ENCODE data around the gene CXCL10.

DNA sequence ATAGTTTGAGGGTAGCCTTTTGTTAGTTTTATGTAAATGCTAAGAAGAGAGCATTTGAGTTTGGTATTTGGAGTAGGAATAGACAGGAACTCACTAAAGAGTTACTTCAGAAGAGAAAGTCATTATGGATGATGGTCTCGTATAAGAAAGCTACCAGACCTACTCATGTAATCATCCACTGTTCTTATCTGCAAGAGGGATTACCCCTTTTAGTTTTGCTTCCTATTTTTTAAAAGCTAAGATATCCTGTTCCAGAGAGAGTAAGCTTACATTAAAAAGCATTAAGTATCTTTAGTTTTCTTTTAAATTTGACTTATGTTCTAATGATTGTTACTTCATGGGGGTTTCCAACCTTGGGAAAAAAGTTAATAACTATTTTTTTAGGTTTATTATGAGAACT, 38.7 kb upstream of the CXCL10 start:
- TF ChIP-seq CTCF (IDR thresholded peaks at IDR 0.05; ENCODE audit: insufficient read depth, low read length) (no peak), GABPA (IDR thresholded peaks at IDR 0.05; ENCODE audit: low read depth) (no peak)
- TF ChIP-seq, protein P1, sequence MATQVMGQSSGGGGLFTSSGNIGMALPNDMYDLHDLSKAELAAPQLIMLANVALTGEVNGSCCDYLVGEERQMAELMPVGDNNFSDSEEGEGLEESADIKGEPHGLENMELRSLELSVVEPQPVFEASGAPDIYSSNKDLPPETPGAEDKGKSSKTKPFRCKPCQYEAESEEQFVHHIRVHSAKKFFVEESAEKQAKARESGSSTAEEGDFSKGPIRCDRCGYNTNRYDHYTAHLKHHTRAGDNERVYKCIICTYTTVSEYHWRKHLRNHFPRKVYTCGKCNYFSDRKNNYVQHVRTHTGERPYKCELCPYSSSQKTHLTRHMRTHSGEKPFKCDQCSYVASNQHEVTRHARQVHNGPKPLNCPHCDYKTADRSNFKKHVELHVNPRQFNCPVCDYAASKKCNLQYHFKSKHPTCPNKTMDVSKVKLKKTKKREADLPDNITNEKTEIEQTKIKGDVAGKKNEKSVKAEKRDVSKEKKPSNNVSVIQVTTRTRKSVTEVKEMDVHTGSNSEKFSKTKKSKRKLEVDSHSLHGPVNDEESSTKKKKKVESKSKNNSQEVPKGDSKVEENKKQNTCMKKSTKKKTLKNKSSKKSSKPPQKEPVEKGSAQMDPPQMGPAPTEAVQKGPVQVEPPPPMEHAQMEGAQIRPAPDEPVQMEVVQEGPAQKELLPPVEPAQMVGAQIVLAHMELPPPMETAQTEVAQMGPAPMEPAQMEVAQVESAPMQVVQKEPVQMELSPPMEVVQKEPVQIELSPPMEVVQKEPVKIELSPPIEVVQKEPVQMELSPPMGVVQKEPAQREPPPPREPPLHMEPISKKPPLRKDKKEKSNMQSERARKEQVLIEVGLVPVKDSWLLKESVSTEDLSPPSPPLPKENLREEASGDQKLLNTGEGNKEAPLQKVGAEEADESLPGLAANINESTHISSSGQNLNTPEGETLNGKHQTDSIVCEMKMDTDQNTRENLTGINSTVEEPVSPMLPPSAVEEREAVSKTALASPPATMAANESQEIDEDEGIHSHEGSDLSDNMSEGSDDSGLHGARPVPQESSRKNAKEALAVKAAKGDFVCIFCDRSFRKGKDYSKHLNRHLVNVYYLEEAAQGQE (IDR thresholded peaks at IDR 0.05; ENCODE audit: insufficient replicate concordance, low read depth) = no peak
